ENCODE data around the gene STXBP5. TPM values are rescaled to one million over a fixed set of nuclear protein-coding genes. Genes with fewer than 3 reads are reported as not detected.

The STXBP5 gene
- polyA plus RNA-seq, 1 of the 3 experiments (the other 2 are of a cell fraction), result 9.9 TPM

DNA sequence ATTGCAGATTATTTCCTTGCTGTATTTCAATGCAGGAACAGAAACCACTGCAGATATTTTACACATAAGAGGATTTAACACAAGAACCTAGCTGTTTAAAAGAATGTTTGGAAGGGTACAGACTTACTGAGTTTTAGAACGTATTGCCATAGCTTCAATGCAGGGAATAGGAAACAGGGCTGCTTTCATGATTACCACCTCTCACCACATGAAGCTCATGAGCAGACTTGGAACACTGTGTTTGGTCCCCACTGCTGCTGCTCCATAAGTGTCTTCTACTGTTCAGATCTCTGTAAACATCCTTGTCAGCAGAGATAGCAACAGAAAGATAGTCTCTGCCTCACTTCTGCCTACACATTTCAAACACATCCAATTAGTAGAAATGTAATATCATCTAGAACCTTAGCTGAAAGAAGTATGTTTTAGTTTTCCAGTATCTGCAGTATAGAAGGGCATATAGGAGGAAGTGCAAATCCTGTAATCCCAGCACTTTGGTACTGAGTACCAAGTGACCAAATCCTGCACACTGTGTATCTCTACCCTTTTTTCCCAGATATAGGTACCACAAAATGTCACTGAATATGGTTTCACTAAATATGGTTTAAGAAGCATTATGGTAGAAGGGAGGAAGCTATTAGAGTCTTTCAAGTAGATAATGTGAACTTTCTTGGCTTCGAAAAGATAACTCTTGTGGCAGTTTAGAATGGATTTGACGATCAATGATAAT, 51.9 kb downstream of the STXBP5 start:
- H3K9me2 ChIP-seq, result no peaks in the 10 kb centered on the region
- H3K36me3 ChIP-seq (replicated peaks in 1 of 2; ENCODE audit: control insufficient read depth in 1 of 2, insufficient read depth in 2 of 2, low read length in 1 of 2), result peaks cover 13 to 18% of the 10 kb centered on the region in 2 experiments
- no peak overlapping the region for H3K27ac ChIP-seq (ENCODE audit: low read depth in 2 of 2, low read length in 1 of 2)
- 96% methylated on average over 3 of the region's 3 CpGs for WGBS (ENCODE audit: low lambda C conversion rate)
- H3K9ac ChIP-seq, result no peak overlapping the region
- H3K27me3 ChIP-seq (ENCODE audit: insufficient read depth), result no peaks in the 10 kb centered on the region
- TF ChIP-seq RCOR1 (IDR thresholded peaks at IDR 0.05; ENCODE audit: low read length) (no peak), GABPA (IDR thresholded peaks at IDR 0.05; ENCODE audit: low read depth) (no peak), FOXJ3 (CRISPR knock-in tag; IDR thresholded peaks at IDR 0.05) (no peak), FOXM1 (IDR thresholded peaks at IDR 0.05; ENCODE audit: low read depth) (no peak), RFX5 (IDR thresholded peaks at IDR 0.05; ENCODE audit: low read length) (no peak)
- TF ChIP-seq, protein P1, sequence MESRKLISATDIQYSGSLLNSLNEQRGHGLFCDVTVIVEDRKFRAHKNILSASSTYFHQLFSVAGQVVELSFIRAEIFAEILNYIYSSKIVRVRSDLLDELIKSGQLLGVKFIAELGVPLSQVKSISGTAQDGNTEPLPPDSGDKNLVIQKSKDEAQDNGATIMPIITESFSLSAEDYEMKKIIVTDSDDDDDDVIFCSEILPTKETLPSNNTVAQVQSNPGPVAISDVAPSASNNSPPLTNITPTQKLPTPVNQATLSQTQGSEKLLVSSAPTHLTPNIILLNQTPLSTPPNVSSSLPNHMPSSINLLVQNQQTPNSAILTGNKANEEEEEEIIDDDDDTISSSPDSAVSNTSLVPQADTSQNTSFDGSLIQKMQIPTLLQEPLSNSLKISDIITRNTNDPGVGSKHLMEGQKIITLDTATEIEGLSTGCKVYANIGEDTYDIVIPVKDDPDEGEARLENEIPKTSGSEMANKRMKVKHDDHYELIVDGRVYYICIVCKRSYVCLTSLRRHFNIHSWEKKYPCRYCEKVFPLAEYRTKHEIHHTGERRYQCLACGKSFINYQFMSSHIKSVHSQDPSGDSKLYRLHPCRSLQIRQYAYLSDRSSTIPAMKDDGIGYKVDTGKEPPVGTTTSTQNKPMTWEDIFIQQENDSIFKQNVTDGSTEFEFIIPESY (IDR thresholded peaks at IDR 0.05; ENCODE audit: borderline replicate concordance, low read depth), result no peak
- ChIA-PET POLR2A (no interaction called here), CTCF (no interaction called here)
- H3K4me2 ChIP-seq, result no peak overlapping the region
- 0 out of 2 replicates have a peak, but pooled peaks cover 3% of the 10 kb centered on the region for H3K79me2 ChIP-seq (ENCODE audit: insufficient read depth)
- H3K4me3 ChIP-seq (ENCODE audit: low read depth in 2 of 2, low read length in 1 of 2), result no peak overlapping the region
- H3K9me3 ChIP-seq, result no peaks in the 10 kb centered on the region
- no peaks in the 10 kb centered on the region for H4K20me1 ChIP-seq (ENCODE audit: insufficient read depth)
- peaks cover 0 to 3% of the 10 kb centered on the region in 2 experiments; a peak in 1 of 4 replicates for H3K4me1 ChIP-seq (ENCODE audit: control insufficient read depth in 1 of 2, insufficient read depth in 2 of 2, low read depth in 1 of 2, low read length in 1 of 2)
- DNase-seq, result no peak
- H3F3A ChIP-seq (replicated peaks; ENCODE audit: insufficient read depth), result peaks cover 5% of the 10 kb centered on the region
- no peak overlapping the region for H2AFZ ChIP-seq (ENCODE audit: low read depth)

DNA sequence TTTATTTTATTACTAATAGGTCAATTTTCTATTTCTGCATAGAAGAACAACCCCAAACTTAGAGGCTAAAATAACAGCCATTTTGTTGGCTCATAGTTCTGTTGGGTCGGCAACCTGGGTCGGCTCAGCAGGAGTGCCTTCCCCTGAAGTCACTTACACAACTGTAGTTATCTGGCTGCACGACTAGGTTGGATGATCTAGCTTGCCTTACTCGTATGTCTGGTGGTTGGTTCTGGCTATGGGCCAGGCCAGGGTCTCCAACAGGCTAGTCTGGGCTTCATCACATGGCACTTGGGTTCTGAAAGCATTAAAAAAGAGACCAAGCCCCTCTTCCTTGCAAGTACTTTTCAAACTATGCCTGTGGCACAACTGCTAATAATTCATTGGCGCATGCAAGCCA, 53.5 kb downstream of the STXBP5 start:
- Histone ChIP-seq H3F3A (replicated peaks; ENCODE audit: insufficient read depth) (peaks cover 5% of the 10 kb centered on the region), H3K27me3 (ENCODE audit: insufficient read depth) (no peaks in the 10 kb centered on the region), H3K27ac (ENCODE audit: low read depth in 2 of 2, low read length in 1 of 2) (no peak overlapping the region), H3K36me3 (replicated peaks in 1 of 2; ENCODE audit: control insufficient read depth in 1 of 2, insufficient read depth in 2 of 2, low read length in 1 of 2) (peaks cover 12 to 18% of the 10 kb centered on the region in 2 experiments), H3K9ac (no peak overlapping the region), H3K4me2 (no peak overlapping the region), H3K9me2 (no peaks in the 10 kb centered on the region), H2AFZ (ENCODE audit: low read depth) (no peak overlapping the region), H3K4me1 (ENCODE audit: control insufficient read depth in 1 of 2, insufficient read depth in 2 of 2, low read depth in 1 of 2, low read length in 1 of 2) (peaks cover 0 to 3% of the 10 kb centered on the region in 2 experiments; a peak in 1 of 4 replicates), H3K4me3 (ENCODE audit: low read depth in 2 of 2, low read length in 1 of 2) (no peak overlapping the region), H3K79me2 (ENCODE audit: insufficient read depth) (0 out of 2 replicates have a peak, but pooled peaks cover 5% of the 10 kb centered on the region), H3K9me3 (no peaks in the 10 kb centered on the region), H4K20me1 (ENCODE audit: insufficient read depth) (no peaks in the 10 kb centered on the region)
- ChIA-PET CTCF (no interaction called here), POLR2A (no interaction called here)
- TF ChIP-seq JUND (IDR thresholded peaks at IDR 0.05), result no peak
- no peak for TF ChIP-seq RXRA (IDR thresholded peaks at IDR 0.05; ENCODE audit: borderline replicate concordance, low read depth)
- no peak for TF ChIP-seq FOXJ3 (CRISPR knock-in tag; IDR thresholded peaks at IDR 0.05)
- TF ChIP-seq, protein P1 (IDR thresholded peaks at IDR 0.05; ENCODE audit: borderline replicate concordance, low read depth), result no peak
- no peak for TF ChIP-seq NRF1 (IDR thresholded peaks at IDR 0.05; ENCODE audit: low read depth, low read length)
- TF ChIP-seq ELF1 (IDR thresholded peaks at IDR 0.05), result no peak
- TF ChIP-seq RCOR1 (IDR thresholded peaks at IDR 0.05; ENCODE audit: low read length), result no peak
- TF ChIP-seq, protein P2, sequence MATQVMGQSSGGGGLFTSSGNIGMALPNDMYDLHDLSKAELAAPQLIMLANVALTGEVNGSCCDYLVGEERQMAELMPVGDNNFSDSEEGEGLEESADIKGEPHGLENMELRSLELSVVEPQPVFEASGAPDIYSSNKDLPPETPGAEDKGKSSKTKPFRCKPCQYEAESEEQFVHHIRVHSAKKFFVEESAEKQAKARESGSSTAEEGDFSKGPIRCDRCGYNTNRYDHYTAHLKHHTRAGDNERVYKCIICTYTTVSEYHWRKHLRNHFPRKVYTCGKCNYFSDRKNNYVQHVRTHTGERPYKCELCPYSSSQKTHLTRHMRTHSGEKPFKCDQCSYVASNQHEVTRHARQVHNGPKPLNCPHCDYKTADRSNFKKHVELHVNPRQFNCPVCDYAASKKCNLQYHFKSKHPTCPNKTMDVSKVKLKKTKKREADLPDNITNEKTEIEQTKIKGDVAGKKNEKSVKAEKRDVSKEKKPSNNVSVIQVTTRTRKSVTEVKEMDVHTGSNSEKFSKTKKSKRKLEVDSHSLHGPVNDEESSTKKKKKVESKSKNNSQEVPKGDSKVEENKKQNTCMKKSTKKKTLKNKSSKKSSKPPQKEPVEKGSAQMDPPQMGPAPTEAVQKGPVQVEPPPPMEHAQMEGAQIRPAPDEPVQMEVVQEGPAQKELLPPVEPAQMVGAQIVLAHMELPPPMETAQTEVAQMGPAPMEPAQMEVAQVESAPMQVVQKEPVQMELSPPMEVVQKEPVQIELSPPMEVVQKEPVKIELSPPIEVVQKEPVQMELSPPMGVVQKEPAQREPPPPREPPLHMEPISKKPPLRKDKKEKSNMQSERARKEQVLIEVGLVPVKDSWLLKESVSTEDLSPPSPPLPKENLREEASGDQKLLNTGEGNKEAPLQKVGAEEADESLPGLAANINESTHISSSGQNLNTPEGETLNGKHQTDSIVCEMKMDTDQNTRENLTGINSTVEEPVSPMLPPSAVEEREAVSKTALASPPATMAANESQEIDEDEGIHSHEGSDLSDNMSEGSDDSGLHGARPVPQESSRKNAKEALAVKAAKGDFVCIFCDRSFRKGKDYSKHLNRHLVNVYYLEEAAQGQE (IDR thresholded peaks at IDR 0.05; ENCODE audit: low read depth, low read length), result no peak
- 78% methylated on average over 5 of the region's 5 CpGs for whole genome bisulfite sequencing (ENCODE audit: low lambda C conversion rate)
- no peak for DNase-seq

All from SK-N-SH (cell line).